Skeletal muscle satellite cell (primary cell): ENCODE data around the gene PARVB.

Experiments
- H3K27me3 ChIP-seq: 2 replicates; pipeline ENCODE4 v1.7.0; 2013; ENCODE audit warnings: low read length; ENCODE audit not compliant: control insufficient read depth, insufficient read depth
- H3K36me3 ChIP-seq: 2 replicates; pipeline ENCODE4 v1.7.0; 2013; ENCODE audit warnings: mild to moderate bottlenecking, control low read depth, low read length; ENCODE audit not compliant: insufficient read depth
- H3K4me1 ChIP-seq: 2 replicates; pipeline ENCODE4 v1.7.0; 2013; ENCODE audit warnings: low read length; ENCODE audit not compliant: control insufficient read depth, insufficient read depth
- H3K4me2 ChIP-seq: 2 replicates; pipeline ENCODE4 v1.7.0; 2013; ENCODE audit warnings: mild to moderate bottlenecking, low read length
- H3K4me3 ChIP-seq: 2 replicates; pipeline ENCODE4 v1.7.0; 2013; ENCODE audit warnings: low read length
- H3K9ac ChIP-seq: 2 replicates; pipeline ENCODE4 v1.7.0; 2013; ENCODE audit warnings: mild to moderate bottlenecking, low read depth, low read length, moderate library complexity
- H3K9me3 ChIP-seq: replicated peaks from 2 replicates; pipeline ENCODE4 v1.7.0; 2013; ENCODE audit warnings: mild to moderate bottlenecking, control low read depth, low read length

The PARVB gene

DNA sequence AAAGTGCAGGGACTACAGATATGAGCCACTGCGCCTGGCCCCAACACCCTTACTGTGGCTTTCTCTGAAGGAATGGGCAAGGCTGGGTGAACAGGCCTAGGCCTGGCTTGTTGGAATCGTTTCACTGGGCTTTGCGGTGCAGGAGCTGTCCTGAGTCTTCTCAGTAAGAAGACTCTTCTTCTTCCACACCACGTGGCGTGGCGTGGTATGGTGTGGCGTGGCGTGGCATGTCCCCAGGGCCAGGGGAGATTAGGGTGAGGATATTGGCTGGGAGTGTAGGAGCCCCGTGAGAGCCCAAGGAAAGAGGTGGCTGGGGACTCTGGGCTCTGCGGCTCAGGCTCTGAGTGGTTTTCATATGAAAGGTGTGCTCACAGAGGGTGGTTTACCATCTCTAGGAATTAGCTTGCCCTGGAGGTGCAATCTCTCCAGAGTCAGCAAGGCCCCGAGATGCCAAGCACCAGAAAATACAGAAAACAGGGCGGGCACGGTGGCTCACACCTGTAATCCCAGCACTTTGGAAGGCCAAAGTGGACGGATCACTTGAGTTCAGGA is 70.7 kb downstream of the PARVB start:
- Histone ChIP-seq H3K4me3 (no peak overlapping the region), H3K4me2 (no peak overlapping the region), H3K9ac (no peak overlapping the region), H3K27me3 (no peaks in the 10 kb centered on the region), H3K4me1 (peaks cover 11% of the 10 kb centered on the region), H3K9me3 (no peaks in the 10 kb centered on the region), H3K36me3 (peaks cover 17% of the 10 kb centered on the region)

GRCh38 chr22:44096736-44097135 is 72.6 kb downstream of the PARVB start:
- Histone ChIP-seq H3K36me3 (peaks cover 17% of the 10 kb centered on the region), H3K9ac (no peak overlapping the region), H3K27me3 (no peaks in the 10 kb centered on the region), H3K4me1 (no peaks in the 10 kb centered on the region), H3K9me3 (no peaks in the 10 kb centered on the region), H3K4me3 (no peak overlapping the region), H3K4me2 (no peak overlapping the region)

- Histone ChIP-seq H3K9ac (no peak overlapping the region), H3K27me3 (no peaks in the 10 kb centered on the region), H3K36me3 (peaks cover 17% of the 10 kb centered on the region), H3K9me3 (no peaks in the 10 kb centered on the region), H3K4me2 (no peak overlapping the region), H3K4me1 (no peaks in the 10 kb centered on the region), H3K4me3 (no peak overlapping the region)
Observed at GRCh38 chr22:44097263-44098020, 73.3 kb downstream of the PARVB start.

DNA sequence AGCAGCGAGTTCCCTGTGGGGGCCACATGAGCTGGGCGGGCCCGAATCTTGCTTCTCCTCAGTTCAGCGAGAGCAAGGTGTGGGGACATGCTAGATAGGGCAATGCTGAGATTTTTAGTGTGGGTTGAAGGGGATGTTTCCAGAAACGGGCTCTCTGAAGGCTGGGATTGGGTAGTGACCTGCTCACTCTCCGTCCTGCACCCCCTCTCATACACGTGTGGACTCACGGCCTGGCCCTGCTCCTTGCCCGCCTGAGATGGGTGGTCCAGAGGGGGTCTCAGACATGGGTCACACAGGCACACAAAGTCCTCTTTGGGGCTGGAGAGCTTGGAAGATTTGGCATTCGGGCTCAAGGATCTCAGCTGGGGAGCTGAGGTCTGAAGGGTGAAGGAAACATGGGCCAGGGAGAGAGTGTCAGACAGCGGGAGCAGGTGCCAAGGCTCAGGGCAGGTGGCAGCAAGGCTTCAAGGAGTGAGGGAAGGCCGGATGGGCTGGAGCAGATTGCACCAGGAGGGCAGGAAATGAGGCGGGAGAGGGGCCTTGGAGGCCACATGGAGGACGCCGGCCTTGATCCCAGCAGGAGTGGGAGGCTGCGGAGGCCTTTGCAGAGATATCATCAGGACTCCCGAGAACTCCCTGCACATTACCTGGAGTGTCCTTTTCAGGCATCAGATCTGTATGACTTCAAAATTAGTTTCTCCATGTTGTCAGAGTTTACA is 74.1 kb downstream of the PARVB start:
- Histone ChIP-seq H3K4me3 (no peak overlapping the region), H3K4me2 (no peak overlapping the region), H3K36me3 (peaks cover 17% of the 10 kb centered on the region), H3K9ac (no peak overlapping the region), H3K27me3 (no peaks in the 10 kb centered on the region), H3K9me3 (no peaks in the 10 kb centered on the region), H3K4me1 (no peaks in the 10 kb centered on the region)

GRCh38 chr22:44098966-44099530 is 74.9 kb downstream of the PARVB start:
- Histone ChIP-seq H3K4me1 (no peaks in the 10 kb centered on the region), H3K9ac (no peak overlapping the region), H3K4me3 (no peak overlapping the region), H3K36me3 (peaks cover 22% of the 10 kb centered on the region), H3K4me2 (no peak overlapping the region), H3K27me3 (no peaks in the 10 kb centered on the region), H3K9me3 (no peaks in the 10 kb centered on the region)

DNA sequence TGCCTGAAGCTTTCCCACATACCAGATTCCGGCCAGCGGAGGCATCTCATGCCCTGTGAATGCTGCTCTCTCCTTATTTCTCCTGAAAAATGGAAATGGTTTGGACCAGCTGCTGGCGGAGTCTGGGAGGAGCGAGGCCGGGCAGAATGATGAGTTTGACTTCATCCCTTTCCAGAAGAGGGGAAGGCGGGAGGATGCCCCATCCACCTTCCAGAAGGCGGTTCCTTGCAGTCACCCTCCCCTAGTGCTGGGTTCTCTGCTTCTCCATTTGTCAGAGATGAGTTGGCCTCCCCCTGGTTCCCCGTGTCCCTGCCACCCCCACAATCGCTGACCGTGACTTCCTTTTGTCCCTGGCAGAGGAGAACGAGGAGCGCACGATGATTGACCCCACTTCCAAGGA is 75.6 kb downstream of the PARVB start:
- Histone ChIP-seq H3K9me3 (no peaks in the 10 kb centered on the region), H3K4me3 (no peak overlapping the region), H3K9ac (no peak overlapping the region), H3K4me2 (no peak overlapping the region), H3K36me3 (peaks cover 25% of the 10 kb centered on the region), H3K27me3 (no peaks in the 10 kb centered on the region), H3K4me1 (no peaks in the 10 kb centered on the region)

DNA sequence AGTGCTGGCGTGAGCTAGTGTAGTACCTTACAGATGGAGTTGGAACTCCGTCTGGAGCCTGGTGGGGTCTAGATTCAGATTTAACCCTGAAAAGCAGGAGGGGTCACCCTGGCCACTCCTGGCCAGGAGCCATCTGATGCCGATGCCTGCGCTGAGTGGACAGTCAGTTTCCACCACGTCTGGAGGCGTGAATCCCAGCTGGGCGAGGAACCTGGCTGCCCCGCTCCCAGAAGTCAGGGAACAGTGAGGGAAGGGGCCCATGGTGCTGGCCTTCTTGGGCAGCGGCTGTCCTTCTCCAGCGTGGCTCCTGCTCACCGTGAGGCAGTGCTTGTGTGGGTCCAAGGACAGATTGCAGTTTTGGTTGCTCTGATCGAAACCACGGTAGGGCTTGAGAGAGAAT is 76.3 kb downstream of the PARVB start:
- no peaks in the 10 kb centered on the region for H3K4me1 ChIP-seq

DNA sequence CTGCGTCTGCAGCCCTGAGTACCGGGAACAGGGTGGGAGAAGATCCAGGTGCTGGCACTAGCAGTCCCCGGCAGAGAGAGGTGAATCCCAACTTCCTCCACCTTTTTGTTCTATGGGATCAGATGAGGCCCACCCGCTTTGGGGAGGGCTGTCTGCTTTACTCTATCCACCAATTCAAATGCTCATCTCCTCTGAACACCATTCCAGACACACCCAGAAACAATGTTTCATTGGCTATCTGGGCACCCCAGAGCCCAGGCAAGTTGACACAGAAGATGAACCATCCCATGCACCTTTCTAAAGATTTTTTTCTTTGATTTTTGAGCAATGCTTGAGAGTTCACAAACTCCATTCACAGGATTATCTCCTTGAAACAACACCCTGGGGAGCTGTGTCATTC is 78.0 kb downstream of the PARVB start:
- Histone ChIP-seq H3K9ac (no peak overlapping the region), H3K4me2 (no peak overlapping the region), H3K4me1 (no peaks in the 10 kb centered on the region), H3K36me3 (peaks cover 17% of the 10 kb centered on the region), H3K9me3 (no peaks in the 10 kb centered on the region), H3K27me3 (no peaks in the 10 kb centered on the region), H3K4me3 (no peak overlapping the region)

More for the DNA sequence above, 76.3 kb downstream of the PARVB start:
- H3K36me3 ChIP-seq: peaks cover 26% of the 10 kb centered on the region
- H3K4me2 ChIP-seq: no peak overlapping the region
- no peaks in the 10 kb centered on the region for H3K9me3 ChIP-seq
- H3K27me3 ChIP-seq: no peaks in the 10 kb centered on the region
- no peak overlapping the region for H3K4me3 ChIP-seq
- H3K9ac ChIP-seq: no peak overlapping the region

DNA sequence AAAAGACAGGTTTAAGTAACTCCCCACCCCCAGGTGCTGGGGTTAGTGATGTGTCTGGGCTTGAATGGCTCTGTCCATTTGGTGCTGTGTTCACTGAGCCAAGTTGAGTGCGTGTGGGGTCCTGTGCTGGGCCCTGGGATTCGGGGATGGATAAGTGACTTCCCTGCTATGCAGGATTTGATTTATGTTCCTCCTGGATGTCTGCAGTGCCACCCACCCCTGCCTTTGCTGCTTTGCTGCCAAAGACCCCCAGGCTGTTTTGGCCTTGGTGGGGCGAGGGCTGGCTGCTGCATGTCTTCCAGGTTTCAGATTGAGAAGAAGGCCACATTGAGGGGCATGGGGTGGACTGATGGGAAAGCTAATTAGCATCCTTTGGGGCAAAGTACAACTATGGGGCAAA is 78.8 kb downstream of the PARVB start:
- H3K27me3 ChIP-seq: no peaks in the 10 kb centered on the region
- H3K9ac ChIP-seq: no peak overlapping the region
- no peak overlapping the region for H3K4me2 ChIP-seq
- H3K4me1 ChIP-seq: no peaks in the 10 kb centered on the region
- H3K36me3 ChIP-seq: peaks cover 16% of the 10 kb centered on the region
- no peak overlapping the region for H3K4me3 ChIP-seq
- H3K9me3 ChIP-seq: no peaks in the 10 kb centered on the region

DNA sequence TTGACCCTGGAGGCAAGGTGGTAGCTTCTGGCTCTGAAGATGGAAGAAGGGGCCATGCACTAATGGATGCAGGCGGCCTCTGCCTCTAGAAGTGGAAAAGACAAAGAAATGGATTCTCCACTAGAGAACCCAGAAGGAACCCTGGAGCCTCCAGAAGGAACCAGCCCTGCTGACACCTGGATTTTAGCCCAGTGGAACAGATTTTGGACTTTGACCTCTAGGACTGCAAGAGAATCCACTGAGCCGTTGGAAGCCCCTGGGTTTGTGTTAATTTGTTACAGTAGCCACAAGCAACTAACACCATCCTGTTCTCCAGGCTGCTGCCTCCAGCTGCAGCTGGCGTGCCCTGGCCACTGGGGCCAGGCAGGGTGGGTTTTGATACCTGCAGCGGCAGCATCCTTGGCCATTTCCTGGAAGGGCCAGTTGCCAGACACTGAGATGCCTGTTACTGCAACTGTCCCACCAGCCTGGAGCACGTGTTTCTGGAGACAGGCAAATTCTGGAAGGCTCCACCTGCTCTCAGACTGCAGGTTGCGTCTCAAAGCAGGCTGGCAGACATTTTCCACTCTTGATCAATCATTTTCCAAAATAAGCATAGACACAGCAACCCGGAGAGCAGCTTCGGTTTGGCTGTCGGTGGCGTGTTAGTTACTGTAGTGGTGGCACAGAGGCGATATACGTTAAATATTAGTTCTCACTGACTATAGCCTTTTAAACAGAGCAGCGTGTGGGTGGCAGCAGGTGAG is 79.8 kb downstream of the PARVB start:
- Histone ChIP-seq H3K27me3 (no peaks in the 10 kb centered on the region), H3K9me3 (no peaks in the 10 kb centered on the region), H3K4me3 (no peak overlapping the region), H3K36me3 (peaks cover 16% of the 10 kb centered on the region), H3K9ac (no peak overlapping the region), H3K4me2 (no peak overlapping the region), H3K4me1 (no peaks in the 10 kb centered on the region)

DNA sequence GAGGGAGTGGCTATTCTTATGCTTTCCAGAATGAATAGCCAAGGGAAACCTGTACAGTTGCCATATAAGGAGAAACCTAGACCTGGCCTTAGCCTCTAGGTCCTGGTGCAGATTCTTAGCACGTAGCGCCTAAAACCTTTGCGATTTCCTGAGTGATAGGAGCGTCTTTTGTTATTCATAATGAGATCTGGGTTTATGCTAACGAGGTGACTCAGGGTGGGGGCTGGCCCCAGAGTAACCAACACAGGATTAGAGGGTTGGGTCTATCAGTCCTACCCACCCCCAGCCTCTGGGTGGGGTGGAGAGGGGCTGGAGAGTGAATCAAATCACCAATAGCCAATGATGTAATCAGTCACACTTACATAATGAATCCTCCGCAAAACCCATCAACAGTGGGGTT is 83.2 kb downstream of the PARVB start:
- Histone ChIP-seq H3K4me3 (no peak overlapping the region), H3K27me3 (no peaks in the 10 kb centered on the region), H3K4me2 (no peak overlapping the region), H3K9ac (no peak overlapping the region), H3K9me3 (no peaks in the 10 kb centered on the region), H3K4me1 (no peaks in the 10 kb centered on the region), H3K36me3 (peaks cover 16% of the 10 kb centered on the region)
